ENCODE measurements around the gene STARD10. TPM values are rescaled to one million over a fixed set of nuclear protein-coding genes. Genes with fewer than 3 reads are reported as not detected.
A peak's percentile ranks its signal among the peaks of the same experiment; 100 is the strongest.

STARD10 gene
- total RNA-seq, 2 donors from 2014 or later, result 32.2 to 33.3 TPM

DNA sequence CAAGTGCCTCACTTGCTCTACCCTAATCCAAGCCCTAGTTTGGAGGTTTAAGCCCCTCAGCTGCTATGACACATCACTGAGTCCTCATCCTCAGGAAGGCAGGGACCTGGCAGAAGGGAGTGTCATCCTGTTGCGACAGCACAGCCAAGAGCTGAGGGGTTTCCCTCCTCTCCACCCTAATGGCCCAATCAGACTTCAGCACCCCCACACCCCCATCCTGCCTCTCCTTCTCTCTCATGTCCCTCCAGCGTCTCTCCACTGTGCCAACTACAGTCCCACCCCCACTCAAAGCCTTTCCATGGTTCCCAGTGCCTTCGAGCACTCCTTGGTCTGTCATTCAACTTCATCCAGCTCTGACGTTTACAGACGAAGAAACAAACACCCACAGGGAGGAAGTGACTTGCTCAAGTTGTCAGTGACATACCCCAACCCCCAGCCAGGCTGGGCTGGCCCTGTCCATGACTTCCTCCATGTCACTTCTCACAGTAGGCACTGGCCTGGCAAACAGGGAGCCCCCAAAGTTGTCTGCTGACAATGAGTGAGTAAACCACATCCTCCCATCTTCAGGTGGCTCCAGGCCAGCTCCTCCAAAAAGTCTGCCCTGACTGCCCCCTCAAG is 57.3 kb downstream of the STARD10 start:
- Histone ChIP-seq H3K36me3 (ENCODE audit: control insufficient read depth, insufficient read depth, low read length) (peaks cover 14% of the 10 kb centered on the region), H3K27me3 (ENCODE audit: control insufficient read depth, insufficient read depth, low read length, poor library complexity, severe bottlenecking) (no peaks in the 10 kb centered on the region), H3K9ac (ENCODE audit: extremely low read depth, low read length, poor library complexity, severe bottlenecking) (no peak overlapping the region), H3K27ac (ENCODE audit: low read depth, low read length) (no peak overlapping the region), H3K4me3 (ENCODE audit: low read length) (no peak overlapping the region), H3K4me1 (ENCODE audit: control insufficient read depth, insufficient read depth, low read length) (peaks cover 9% of the 10 kb centered on the region), H3K9me3 (ENCODE audit: control insufficient read depth, low read length) (peaks cover 2% of the 10 kb centered on the region)
- no peak overlapping the region for H3K4me3 Mint-ChIP-seq
- H3K36me3 Mint-ChIP-seq (ENCODE audit: low read depth), result peaks cover 22% of the 10 kb centered on the region
- peak overlapping the region; percentile 90 for H3K27ac Mint-ChIP-seq
- no peaks in the 10 kb centered on the region for H3K27me3 Mint-ChIP-seq (ENCODE audit: insufficient read depth)
- H3K4me1 Mint-ChIP-seq, result peaks cover 43% of the 10 kb centered on the region
- DNase-seq, result no peak
- WGBS, 2 experiments (ENCODE audit: insufficient coverage in 1 of 2, insufficient read length in 1 of 2), result 56 to 60% methylated on average over 3 to 5 of the region's 5 CpGs
- H3K9me3 Mint-ChIP-seq, result no peaks in the 10 kb centered on the region
- TF ChIP-seq, protein P1, sequence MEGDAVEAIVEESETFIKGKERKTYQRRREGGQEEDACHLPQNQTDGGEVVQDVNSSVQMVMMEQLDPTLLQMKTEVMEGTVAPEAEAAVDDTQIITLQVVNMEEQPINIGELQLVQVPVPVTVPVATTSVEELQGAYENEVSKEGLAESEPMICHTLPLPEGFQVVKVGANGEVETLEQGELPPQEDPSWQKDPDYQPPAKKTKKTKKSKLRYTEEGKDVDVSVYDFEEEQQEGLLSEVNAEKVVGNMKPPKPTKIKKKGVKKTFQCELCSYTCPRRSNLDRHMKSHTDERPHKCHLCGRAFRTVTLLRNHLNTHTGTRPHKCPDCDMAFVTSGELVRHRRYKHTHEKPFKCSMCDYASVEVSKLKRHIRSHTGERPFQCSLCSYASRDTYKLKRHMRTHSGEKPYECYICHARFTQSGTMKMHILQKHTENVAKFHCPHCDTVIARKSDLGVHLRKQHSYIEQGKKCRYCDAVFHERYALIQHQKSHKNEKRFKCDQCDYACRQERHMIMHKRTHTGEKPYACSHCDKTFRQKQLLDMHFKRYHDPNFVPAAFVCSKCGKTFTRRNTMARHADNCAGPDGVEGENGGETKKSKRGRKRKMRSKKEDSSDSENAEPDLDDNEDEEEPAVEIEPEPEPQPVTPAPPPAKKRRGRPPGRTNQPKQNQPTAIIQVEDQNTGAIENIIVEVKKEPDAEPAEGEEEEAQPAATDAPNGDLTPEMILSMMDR (conservative IDR thresholded peaks at IDR 0.05), result no peak

DNA sequence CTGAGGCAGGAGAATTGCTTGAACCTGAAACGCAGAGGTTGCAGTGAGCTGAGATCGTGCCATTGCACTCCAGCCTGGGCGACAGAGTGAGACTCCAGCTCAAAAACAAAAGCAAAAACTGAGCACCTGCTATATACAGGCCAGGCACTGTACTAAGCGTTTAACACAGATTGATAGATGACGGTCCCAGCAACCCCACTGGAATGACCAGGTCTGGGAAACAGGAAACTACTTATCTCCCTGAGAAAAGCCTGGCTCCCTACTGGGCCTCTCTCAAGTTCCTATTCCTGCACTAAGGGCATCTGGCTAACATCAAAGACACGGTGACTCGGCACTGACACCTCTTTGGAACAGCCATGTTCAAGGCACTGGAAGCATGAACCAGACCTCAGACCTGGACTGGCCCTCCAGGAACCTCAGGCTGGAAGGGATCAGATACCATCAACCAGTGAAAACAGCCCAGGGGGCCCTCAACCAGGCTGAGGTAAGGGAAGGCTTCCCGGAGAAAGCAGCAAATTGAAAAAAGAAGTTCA is 58.3 kb downstream of the STARD10 start:
- no peak overlapping the region for H3K4me3 ChIP-seq (ENCODE audit: low read length)
- peaks cover 6% of the 10 kb centered on the region for H3K4me1 ChIP-seq (ENCODE audit: control insufficient read depth, insufficient read depth, low read length)
- H3K9me3 ChIP-seq (ENCODE audit: control insufficient read depth, low read length), result peaks cover 6% of the 10 kb centered on the region
- H3K4me1 Mint-ChIP-seq, result peaks cover 33% of the 10 kb centered on the region
- H3K9me3 Mint-ChIP-seq, result peaks cover 2% of the 10 kb centered on the region
- no peak overlapping the region for H3K27ac ChIP-seq (ENCODE audit: low read depth, low read length)
- peaks cover 18% of the 10 kb centered on the region for H3K36me3 ChIP-seq (ENCODE audit: control insufficient read depth, insufficient read depth, low read length)
- peak; percentile 87 for DNase-seq
- peak overlapping the region; percentile 30 for H3K9ac ChIP-seq (ENCODE audit: extremely low read depth, low read length, poor library complexity, severe bottlenecking)
- TF ChIP-seq, protein P1 (conservative IDR thresholded peaks at IDR 0.05), result no peak
- H3K27me3 ChIP-seq (ENCODE audit: control insufficient read depth, insufficient read depth, low read length, poor library complexity, severe bottlenecking), result no peaks in the 10 kb centered on the region
- 85 to 86% methylated on average over 7 to 8 of the region's 8 CpGs for WGBS, 2 experiments (ENCODE audit: insufficient coverage in 1 of 2, insufficient read length in 1 of 2)
- no peak overlapping the region for H3K4me3 Mint-ChIP-seq
- peak overlapping the region; percentile 94 for H3K27ac Mint-ChIP-seq
- H3K36me3 Mint-ChIP-seq (ENCODE audit: low read depth), result peaks cover 32% of the 10 kb centered on the region
- H3K27me3 Mint-ChIP-seq (ENCODE audit: insufficient read depth), result no peaks in the 10 kb centered on the region

DNA sequence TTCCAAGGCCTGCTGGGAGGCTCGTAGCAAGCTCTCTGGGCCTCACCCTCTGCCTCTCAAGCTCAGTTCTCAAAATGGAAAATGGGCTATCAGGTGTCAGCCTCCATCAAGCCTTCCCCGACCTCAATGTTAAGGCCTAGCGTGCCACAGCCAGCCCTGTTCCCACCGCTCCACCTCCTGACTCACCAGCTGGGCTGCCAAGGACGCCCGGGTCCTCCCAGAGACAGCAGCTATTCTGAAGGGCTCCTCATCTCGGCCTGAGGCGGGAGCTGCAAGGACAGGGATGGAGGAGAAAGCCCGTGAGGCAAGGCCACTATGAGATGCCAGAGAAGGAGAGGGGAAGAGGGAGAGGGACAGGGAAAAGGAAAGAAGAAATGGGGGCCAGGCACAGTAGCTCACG is 61.5 kb downstream of the STARD10 start:
- H3K9me3 Mint-ChIP-seq, result peaks cover 2% of the 10 kb centered on the region
- H3K27me3 Mint-ChIP-seq (ENCODE audit: insufficient read depth), result no peaks in the 10 kb centered on the region

More for the DNA sequence above, 61.5 kb downstream of the STARD10 start:
- H3K4me1 Mint-ChIP-seq, result peaks cover 22% of the 10 kb centered on the region
- Histone ChIP-seq H3K9ac (ENCODE audit: extremely low read depth, low read length, poor library complexity, severe bottlenecking) (no peak overlapping the region), H3K9me3 (ENCODE audit: control insufficient read depth, low read length) (peaks cover 6% of the 10 kb centered on the region), H3K36me3 (ENCODE audit: control insufficient read depth, insufficient read depth, low read length) (peaks cover 14% of the 10 kb centered on the region), H3K4me3 (ENCODE audit: low read length) (no peak overlapping the region), H3K27me3 (ENCODE audit: control insufficient read depth, insufficient read depth, low read length, poor library complexity, severe bottlenecking) (no peaks in the 10 kb centered on the region), H3K4me1 (ENCODE audit: control insufficient read depth, insufficient read depth, low read length) (peaks cover 4% of the 10 kb centered on the region), H3K27ac (ENCODE audit: low read depth, low read length) (no peak overlapping the region)
- 84 to 91% methylated on average over 5 to 10 of the region's 10 CpGs for WGBS, 2 experiments (ENCODE audit: insufficient coverage in 1 of 2, insufficient read length in 1 of 2)
- peaks cover 37% of the 10 kb centered on the region for H3K36me3 Mint-ChIP-seq (ENCODE audit: low read depth)
- DNase-seq, result no peak
- TF ChIP-seq, protein P1 (conservative IDR thresholded peaks at IDR 0.05), result no peak
- H3K4me3 Mint-ChIP-seq, result no peak overlapping the region
- H3K27ac Mint-ChIP-seq, result no peak overlapping the region

Data from endodermal cell (in vitro differentiated cells).